Activated CD8-positive, alpha-beta memory T cell treated with anti-CD3 and anti-CD28 coated beads, Interleukin-2, amount 10 ng/mL, durations not matched to agents 7 days and 5 days (primary cell): ENCODE data around the gene NLGN4X. TPM values are rescaled to one million over a fixed set of nuclear protein-coding genes. Genes with fewer than 3 reads are reported as not detected.

ENCODE experiments used
- ATAC-seq: fragments of 150-1000 bp; cut with Tn5 transposase; one replicate; pipeline ENCODE4 v1.10.0; 2021; ENCODE audit warnings: moderate library complexity
- CTCF ChIA-PET: fragments of 350-600 bp; sonication (Branson Sonifier 250); formaldehyde crosslinking; loops from one replicate; lab custom pipeline; 2021; ENCODE audit warnings: antibody characterized with exemption; lab: Charles Lee
- DNase-seq: peaks from one replicate; pipeline ENCODE4 v3.0.0-alpha.2; 2020
- H3K27ac Mint-ChIP-seq: one replicate; pipeline ENCODE4 v1.8.0; 2021; ENCODE audit warnings: mild to moderate bottlenecking, mixed read lengths
- H3K27me3 Mint-ChIP-seq: one replicate; pipeline ENCODE4 v1.8.0; 2021; ENCODE audit warnings: mixed read lengths
- H3K36me3 Mint-ChIP-seq: one replicate; pipeline ENCODE4 v1.8.0; 2021; ENCODE audit warnings: mild to moderate bottlenecking, mixed read lengths
- H3K4me1 Mint-ChIP-seq: one replicate; pipeline ENCODE4 v1.8.0; 2021; ENCODE audit warnings: mixed read lengths
- H3K4me3 Mint-ChIP-seq: one replicate; pipeline ENCODE4 v1.8.0; 2021; ENCODE audit warnings: mild to moderate bottlenecking, moderate library complexity, mixed read lengths
- H3K9me3 Mint-ChIP-seq: one replicate; pipeline ENCODE4 v1.8.0; 2022; ENCODE audit warnings: low read depth, mixed read lengths
- total RNA-seq, 2 experiments: library from RNA; stranded (reverse); gene quantifications; one replicate each; pipeline ENCODE4 v1.2.3, GENCODE V29; 2021

NLGN4X gene
- total RNA-seq, 2 experiments from 2014 or later, result not detected

GRCh38 chrX:6021316-6022091 is 207.2 kb downstream of the NLGN4X start:
- no peaks in the 10 kb centered on the region for H3K4me1 Mint-ChIP-seq
- H3K36me3 Mint-ChIP-seq, result no peaks in the 10 kb centered on the region
- no peaks in the 10 kb centered on the region for H3K9me3 Mint-ChIP-seq
- H3K27me3 Mint-ChIP-seq, result no peaks in the 10 kb centered on the region
- CTCF ChIA-PET, result no interaction called here
- ATAC-seq, result no peak
- H3K4me3 Mint-ChIP-seq, result no peak overlapping the region
- no peak overlapping the region for H3K27ac Mint-ChIP-seq
- no peak for DNase-seq

GRCh38 chrX:6019076-6019475 is 209.6 kb downstream of the NLGN4X start:
- Mint-ChIP-seq H3K27me3 (no peaks in the 10 kb centered on the region), H3K27ac (no peak overlapping the region), H3K36me3 (no peaks in the 10 kb centered on the region), H3K4me1 (no peaks in the 10 kb centered on the region), H3K9me3 (no peaks in the 10 kb centered on the region), H3K4me3 (no peak overlapping the region)
- DNase-seq, result no peak
- CTCF ChIA-PET, result no interaction called here
- ATAC-seq, result no peak

- H3K36me3 Mint-ChIP-seq, result no peaks in the 10 kb centered on the region
- ATAC-seq (no peak), DNase-seq (no peak)
- no peak overlapping the region for H3K4me3 Mint-ChIP-seq
- no peaks in the 10 kb centered on the region for H3K4me1 Mint-ChIP-seq
- CTCF ChIA-PET, result no interaction called here
- no peak overlapping the region for H3K27ac Mint-ChIP-seq
- no peaks in the 10 kb centered on the region for H3K27me3 Mint-ChIP-seq
- H3K9me3 Mint-ChIP-seq, result no peaks in the 10 kb centered on the region
Measured at GRCh38 chrX:6015423-6015822, 213.2 kb downstream of the NLGN4X start.

- Mint-ChIP-seq H3K27ac (no peak overlapping the region), H3K27me3 (no peaks in the 10 kb centered on the region), H3K4me1 (no peaks in the 10 kb centered on the region), H3K36me3 (no peaks in the 10 kb centered on the region), H3K4me3 (no peak overlapping the region), H3K9me3 (no peaks in the 10 kb centered on the region)
- CTCF ChIA-PET, result no interaction called here
- ATAC-seq, result no peak
- no peak for DNase-seq
Measured at GRCh38 chrX:6012357-6012756, 216.3 kb downstream of the NLGN4X start.

GRCh38 chrX:6005856-6006255 is 222.8 kb downstream of the NLGN4X start:
- Mint-ChIP-seq H3K27ac (no peak overlapping the region), H3K4me1 (no peaks in the 10 kb centered on the region), H3K9me3 (no peaks in the 10 kb centered on the region), H3K4me3 (no peak overlapping the region), H3K36me3 (no peaks in the 10 kb centered on the region), H3K27me3 (no peaks in the 10 kb centered on the region)
- CTCF ChIA-PET, result no interaction called here
- DNase-seq (no peak), ATAC-seq (no peak)

GRCh38 chrX:6004529-6004928 is 224.1 kb downstream of the NLGN4X start:
- Mint-ChIP-seq H3K9me3 (no peaks in the 10 kb centered on the region), H3K27ac (no peak overlapping the region), H3K36me3 (no peaks in the 10 kb centered on the region), H3K4me1 (no peaks in the 10 kb centered on the region), H3K4me3 (no peak overlapping the region), H3K27me3 (no peaks in the 10 kb centered on the region)
- DNase-seq (no peak), ATAC-seq (no peak)
- CTCF ChIA-PET, result no interaction called here

GRCh38 chrX:6002056-6002455 is 226.6 kb downstream of the NLGN4X start:
- H3K36me3 Mint-ChIP-seq, result no peaks in the 10 kb centered on the region
- no peaks in the 10 kb centered on the region for H3K4me1 Mint-ChIP-seq
- no peak overlapping the region for H3K4me3 Mint-ChIP-seq
- H3K27ac Mint-ChIP-seq, result no peak overlapping the region
- CTCF ChIA-PET, result no interaction called here
- ATAC-seq (no peak), DNase-seq (no peak)
- no peaks in the 10 kb centered on the region for H3K9me3 Mint-ChIP-seq
- H3K27me3 Mint-ChIP-seq, result no peaks in the 10 kb centered on the region

GRCh38 chrX:5998901-5999300 is 229.8 kb downstream of the NLGN4X start:
- DNase-seq, result no peak
- Mint-ChIP-seq H3K36me3 (no peaks in the 10 kb centered on the region), H3K9me3 (no peaks in the 10 kb centered on the region), H3K4me1 (no peaks in the 10 kb centered on the region), H3K4me3 (no peak overlapping the region), H3K27me3 (no peaks in the 10 kb centered on the region), H3K27ac (no peak overlapping the region)
- ATAC-seq, result no peak
- CTCF ChIA-PET, result no interaction called here

- Mint-ChIP-seq H3K9me3 (no peaks in the 10 kb centered on the region), H3K27ac (no peak overlapping the region), H3K4me1 (no peaks in the 10 kb centered on the region), H3K4me3 (no peak overlapping the region), H3K27me3 (no peaks in the 10 kb centered on the region), H3K36me3 (no peaks in the 10 kb centered on the region)
- CTCF ChIA-PET, result no interaction called here
- DNase-seq, result no peak
- no peak for ATAC-seq
Measured at GRCh38 chrX:5998456-5998855, 230.2 kb downstream of the NLGN4X start.

- Mint-ChIP-seq H3K27me3 (no peaks in the 10 kb centered on the region), H3K27ac (no peak overlapping the region), H3K4me1 (no peaks in the 10 kb centered on the region), H3K9me3 (no peaks in the 10 kb centered on the region), H3K36me3 (no peaks in the 10 kb centered on the region), H3K4me3 (no peak overlapping the region)
- no peak for DNase-seq
- CTCF ChIA-PET, result no interaction called here
- no peak for ATAC-seq
Measured at GRCh38 chrX:5991393-5991792, 237.3 kb downstream of the NLGN4X start.

GRCh38 chrX:5979338-5979737 is 249.3 kb downstream of the NLGN4X start:
- CTCF ChIA-PET, result no interaction called here
- H3K9me3 Mint-ChIP-seq, result no peaks in the 10 kb centered on the region
- DNase-seq (no peak), ATAC-seq (no peak)
- no peak overlapping the region for H3K27ac Mint-ChIP-seq
- H3K36me3 Mint-ChIP-seq, result no peaks in the 10 kb centered on the region
- H3K27me3 Mint-ChIP-seq, result no peaks in the 10 kb centered on the region
- H3K4me1 Mint-ChIP-seq, result no peaks in the 10 kb centered on the region
- no peak overlapping the region for H3K4me3 Mint-ChIP-seq

GRCh38 chrX:5976332-5976731 is 252.3 kb downstream of the NLGN4X start:
- H3K27me3 Mint-ChIP-seq, result no peaks in the 10 kb centered on the region
- ATAC-seq (no peak), DNase-seq (no peak)
- CTCF ChIA-PET, result no interaction called here
- H3K9me3 Mint-ChIP-seq, result no peaks in the 10 kb centered on the region
- H3K4me3 Mint-ChIP-seq, result no peak overlapping the region
- H3K36me3 Mint-ChIP-seq, result no peaks in the 10 kb centered on the region
- H3K4me1 Mint-ChIP-seq, result no peaks in the 10 kb centered on the region
- no peak overlapping the region for H3K27ac Mint-ChIP-seq

- CTCF ChIA-PET, result no interaction called here
- DNase-seq, result no peak
- Mint-ChIP-seq H3K4me3 (no peak overlapping the region), H3K9me3 (no peaks in the 10 kb centered on the region), H3K36me3 (no peaks in the 10 kb centered on the region), H3K27me3 (no peaks in the 10 kb centered on the region), H3K27ac (no peak overlapping the region), H3K4me1 (no peaks in the 10 kb centered on the region)
- no peak for ATAC-seq
Measured at GRCh38 chrX:5971300-5971699, 257.4 kb downstream of the NLGN4X start.

GRCh38 chrX:5965406-5965805 is 263.3 kb downstream of the NLGN4X start:
- CTCF ChIA-PET, result no interaction called here
- no peak overlapping the region for H3K27ac Mint-ChIP-seq
- H3K27me3 Mint-ChIP-seq, result no peaks in the 10 kb centered on the region
- no peaks in the 10 kb centered on the region for H3K4me1 Mint-ChIP-seq
- no peak overlapping the region for H3K4me3 Mint-ChIP-seq
- no peaks in the 10 kb centered on the region for H3K9me3 Mint-ChIP-seq
- DNase-seq, result no peak
- no peak for ATAC-seq
- H3K36me3 Mint-ChIP-seq, result no peaks in the 10 kb centered on the region

- no peaks in the 10 kb centered on the region for H3K9me3 Mint-ChIP-seq
- no peaks in the 10 kb centered on the region for H3K4me1 Mint-ChIP-seq
- CTCF ChIA-PET, result no interaction called here
- H3K27me3 Mint-ChIP-seq, result no peaks in the 10 kb centered on the region
- DNase-seq (no peak), ATAC-seq (no peak)
- no peaks in the 10 kb centered on the region for H3K36me3 Mint-ChIP-seq
- H3K4me3 Mint-ChIP-seq, result no peak overlapping the region
- no peak overlapping the region for H3K27ac Mint-ChIP-seq
Measured at GRCh38 chrX:5959286-5959685, 269.4 kb downstream of the NLGN4X start.
